HEK293T (cell line): ENCODE measurements around the gene APOL3.
"Not testable (repeated sequence)": the region's sequence is repeated elsewhere in the genome, so short reads cannot be mapped to it uniquely, and the experiment has no call there.

ENCODE experiments used
- CTCF ChIA-PET: fragments of 350-600 bp; formaldehyde crosslinking; extraction: SDS; loops from one replicate; lab custom pipeline; 2021; ENCODE audit warnings: antibody characterized with exemption, inconsistent platforms; lab: Yijun Ruan, JAX
- POLR2A ChIA-PET: fragments of 350-600 bp; formaldehyde crosslinking; extraction: SDS; loops from one replicate; lab custom pipeline; 2020; ENCODE audit warnings: antibody characterized with exemption, inconsistent platforms; lab: Yijun Ruan, JAX
- DNase-seq: peaks from one replicate; pipeline ENCODE4 v3.0.0; 2012; ENCODE audit warnings: mixed read lengths; ENCODE audit errors: extremely low spot score
- ARNT ChIP-seq: fragments of 450-650 bp; IDR thresholded peaks from 2 replicates; pipeline ENCODE4 v1.6.1; 2017; ENCODE audit warnings: mild to moderate bottlenecking
- BHLHE40 ChIP-seq: fragments of 450-650 bp; IDR thresholded peaks from 2 replicates; pipeline ENCODE4 v1.6.1; 2016; ENCODE audit warnings: mild to moderate bottlenecking, moderate library complexity, borderline replicate concordance
- CTBP1 ChIP-seq: fragments of 450-650 bp; IDR thresholded peaks from 2 replicates; pipeline ENCODE4 v1.6.1; 2016; ENCODE audit warnings: borderline replicate concordance
- ELF4 ChIP-seq: fragments of 450-650 bp; IDR thresholded peaks from 2 replicates; pipeline ENCODE4 v1.6.1; 2017; ENCODE audit warnings: antibody characterized with exemption
- FOXA1 ChIP-seq: fragments of 450-650 bp; IDR thresholded peaks from 2 replicates; pipeline ENCODE4 v1.6.1; 2016; ENCODE audit warnings: mild to moderate bottlenecking
- FOXK2 ChIP-seq: fragments of 450-650 bp; IDR thresholded peaks from 2 replicates; pipeline ENCODE4 v1.6.1; 2016; ENCODE audit warnings: mild to moderate bottlenecking
- FOXM1 ChIP-seq: fragments of 450-650 bp; IDR thresholded peaks from 2 replicates; pipeline ENCODE4 v1.6.1; 2017; ENCODE audit warnings: mild to moderate bottlenecking, borderline replicate concordance
- HDGF ChIP-seq: fragments of 450-650 bp; IDR thresholded peaks from 2 replicates; pipeline ENCODE4 v1.6.1; 2017; ENCODE audit warnings: antibody characterized with exemption, borderline replicate concordance
- L3MBTL2 ChIP-seq: fragments of 450-650 bp; conservative IDR thresholded peaks from 2 replicates; pipeline ENCODE4 v1.6.1; 2016; ENCODE audit warnings: mild to moderate bottlenecking
- LEF1 ChIP-seq: fragments of 450-650 bp; IDR thresholded peaks from 2 replicates; pipeline ENCODE4 v1.6.1; 2017; ENCODE audit warnings: mild to moderate bottlenecking, borderline replicate concordance
- NFRKB ChIP-seq: fragments of 450-650 bp; IDR thresholded peaks from 2 replicates; pipeline ENCODE4 v1.6.1; 2016; ENCODE audit warnings: mild to moderate bottlenecking, moderate library complexity
- PKNOX1 ChIP-seq: fragments of 450-650 bp; IDR thresholded peaks from 2 replicates; pipeline ENCODE4 v1.6.1; 2016
- SP1 ChIP-seq: fragments of 450-650 bp; IDR thresholded peaks from 2 replicates; pipeline ENCODE4 v1.6.1; 2017
- SUZ12 ChIP-seq: fragments of 450-650 bp; IDR thresholded peaks from 2 replicates; pipeline ENCODE4 v1.6.1; 2016; ENCODE audit warnings: mild to moderate bottlenecking
- TARDBP ChIP-seq: fragments of 450-650 bp; IDR thresholded peaks from 2 replicates; pipeline ENCODE4 v1.6.1; 2016
- ZNF384 ChIP-seq: fragments of 450-650 bp; IDR thresholded peaks from 2 replicates; pipeline ENCODE4 v1.6.1; 2016

Gene APOL3

GRCh38 chr22:36143956-36144355, 16.6 kb downstream of the APOL3 start:
- DNase-seq: no peak
- TF ChIP-seq NFRKB: no peak
- no peak for TF ChIP-seq PKNOX1
- TF ChIP-seq FOXK2: no peak
- no peak for TF ChIP-seq L3MBTL2
- no peak for TF ChIP-seq SUZ12
- no peak for TF ChIP-seq HDGF
- TF ChIP-seq LEF1: no peak
- TF ChIP-seq ZNF384: no peak
- no peak for TF ChIP-seq SP1
- no peak for TF ChIP-seq FOXA1
- CTCF ChIA-PET: interaction anchor here (1.0 kb wide), 1 partner anchor 36 kb away, joined by 3 read pairs; no protein-coding TSS in a partner anchor
- POLR2A ChIA-PET: no interaction called here

GRCh38 chr22:36143066-36143815, 17.3 kb downstream of the APOL3 start:
- DNase-seq: no peak
- POLR2A ChIA-PET: no interaction called here
- CTCF ChIA-PET: interaction anchor here (0.6 to 1.0 kb wide), 3 partner anchors 35 to 480 kb away, joined by 3 read pairs; no protein-coding TSS in a partner anchor
- TF ChIP-seq LEF1 (no peak), PKNOX1 (no peak), FOXK2 (no peak), HDGF (no peak), ARNT (no peak)

- ChIA-PET CTCF (interaction anchor here (0.5 to 1.8 kb wide), 5 partner anchors 39 to 952 kb away, joined by 3 to 8 read pairs (median 3); no protein-coding TSS in a partner anchor), POLR2A (no interaction called here)
- no peak for DNase-seq
- TF ChIP-seq CTBP1 (no peak), SP1 (no peak), L3MBTL2 (no peak), PKNOX1 (no peak), ARNT (no peak), HDGF (no peak), NFRKB (no peak), ZNF384 (no peak), LEF1 (no peak), FOXM1 (no peak), TARDBP (no peak), FOXK2 (no peak), BHLHE40 (no peak), ELF4 (no peak), SUZ12 (no peak), FOXA1 (no peak)
These were observed 19.1 kb downstream of the APOL3 start for GRCh38 chr22:36141481-36141880.

GRCh38 chr22:36138709-36139108, 21.8 kb downstream of the APOL3 start:
- DNase-seq, CTCF ChIA-PET, POLR2A ChIA-PET: not testable (repeated sequence)

- CTCF ChIA-PET: no interaction called here
- no peak for TF ChIP-seq HDGF
- TF ChIP-seq FOXM1: no peak
- TF ChIP-seq ZNF384: no peak
- no peak for DNase-seq
- POLR2A ChIA-PET: interaction anchor here (1.9 kb wide), 1 partner anchor 71 kb away, joined by 5 read pairs; no protein-coding TSS in a partner anchor
These were observed 23.6 kb downstream of the APOL3 start for GRCh38 chr22:36136988-36137387.

GRCh38 chr22:36136475-36136874, 24.1 kb downstream of the APOL3 start:
- ChIA-PET CTCF (interaction anchor here (0.6 to 0.7 kb wide), 2 partner anchors 9 kb away, joined by 3 read pairs; no protein-coding TSS in a partner anchor), POLR2A (interaction anchor here (1.9 kb wide), 1 partner anchor 70 kb away, joined by 5 read pairs; no protein-coding TSS in a partner anchor)
- no peak for TF ChIP-seq SP1
- TF ChIP-seq ELF4: no peak
- no peak for TF ChIP-seq TARDBP
- no peak for TF ChIP-seq FOXK2
- TF ChIP-seq HDGF: no peak
- TF ChIP-seq BHLHE40: no peak
- no peak for TF ChIP-seq ARNT
- no peak for TF ChIP-seq CTBP1
- no peak for TF ChIP-seq FOXA1
- no peak for TF ChIP-seq ZNF384
- TF ChIP-seq FOXM1: no peak
- no peak for TF ChIP-seq PKNOX1
- no peak for TF ChIP-seq LEF1
- no peak for DNase-seq
